ENCODE measurements around the gene CDCA3.

CDCA3 gene

GRCh38 chr12:6831450-6831995, 19.6 kb downstream of the CDCA3 start:
- DNase-seq, result no peak

GRCh38 chr12:6830999-6831398, 20.1 kb downstream of the CDCA3 start:
- DNase-seq, result no peak

GRCh38 chr12:6830286-6830890, 20.7 kb downstream of the CDCA3 start:
- no peak for DNase-seq

GRCh38 chr12:6829536-6830220, 21.4 kb downstream of the CDCA3 start:
- no peak for DNase-seq

GRCh38 chr12:6828781-6829535, 22.1 kb downstream of the CDCA3 start:
- DNase-seq, result no peak

GRCh38 chr12:6827982-6828780, 22.9 kb downstream of the CDCA3 start, which contains the start of gene P3H3:
Gene P3H3, plus strand, starts transcription at chr12:6828407. Its CDS starts 34 bp downstream, at chr12:6828441.
- DNase-seq, result no peak

- peak; percentile 45 for DNase-seq
These were observed 23.6 kb downstream of the CDCA3 start for GRCh38 chr12:6827437-6827911.

- no peak for DNase-seq
These were observed 24.2 kb downstream of the CDCA3 start for GRCh38 chr12:6826734-6827436.

GRCh38 chr12:6826125-6826733, 24.9 kb downstream of the CDCA3 start:
- DNase-seq, result no peak

GRCh38 chr12:6825398-6826124, 25.5 kb downstream of the CDCA3 start:
- peak; percentile 48 for DNase-seq

GRCh38 chr12:6824901-6825381, 26.1 kb downstream of the CDCA3 start:
- DNase-seq, result no peak

GRCh38 chr12:6824085-6824775, 26.9 kb downstream of the CDCA3 start:
- no peak for DNase-seq

- no peak for DNase-seq
These were observed 27.7 kb downstream of the CDCA3 start for GRCh38 chr12:6823182-6824084.

GRCh38 chr12:6822426-6823135, 28.5 kb downstream of the CDCA3 start:
- DNase-seq, result no peak

GRCh38 chr12:6821591-6822425, 29.3 kb downstream of the CDCA3 start, which contains the start of gene GPR162:
Gene GPR162, plus strand, starts transcription at chr12:6821821. Its CDS starts 2,078 bp downstream, at chr12:6823899.
- peak; percentile 10 for DNase-seq

- DNase-seq, result no peak
These were observed 30.9 kb downstream of the CDCA3 start for GRCh38 chr12:6820166-6820565.
